Upper lobe of right lung (tissue), 1 donor: Measurements from ENCODE around the gene SDC1. TPM values are rescaled to one million over a fixed set of nuclear protein-coding genes. Genes with fewer than 3 reads are reported as not detected.

ENCODE experiments used
- ATAC-seq: fragments of 200-7000 bp; cut with Tn5 transposase; one replicate; pipeline ENCODE4 v1.9.1; 2020; ENCODE audit warnings: mild to moderate bottlenecking, moderate library complexity
- DNase-seq: peaks from one replicate; pipeline ENCODE4 v3.0.0-alpha.2; 2020
- H3K27ac ChIP-seq: fragments of 200-600 bp; one replicate; pipeline ENCODE4 v1.8.0; 2022
- H3K27me3 ChIP-seq: fragments of 200-600 bp; one replicate; pipeline ENCODE4 v1.8.0; 2022; ENCODE audit warnings: mild to moderate bottlenecking
- H3K36me3 ChIP-seq: fragments of 200-600 bp; one replicate; pipeline ENCODE4 v1.8.0; 2022
- H3K4me1 ChIP-seq: fragments of 200-600 bp; one replicate; pipeline ENCODE4 v1.8.0; 2022
- H3K4me3 ChIP-seq: fragments of 200-600 bp; one replicate; pipeline ENCODE4 v1.8.0; 2022; ENCODE audit warnings: mild to moderate bottlenecking
- H3K9me3 ChIP-seq: fragments of 200-600 bp; one replicate; pipeline ENCODE4 v1.8.0; 2022
- CTCF ChIP-seq: fragments of 200-600 bp; IDR thresholded peaks from one replicate; pipeline ENCODE4 v1.8.0; 2022; ENCODE audit warnings: antibody characterized with exemption
- intact Hi-C: fragments of 100-400 bp; cut with DNase I; formaldehyde crosslinking; loops from one replicate; pipeline ENCODE4 v1.11.0; 2022
- total RNA-seq: library from RNA; stranded (reverse); fragmentation: NEBNext Ultra II Directional; extraction: Animal tissue kit (Norgen Biotek cat#: 25700); gene quantifications from one replicate; pipeline ENCODE4 v1.2.1, GENCODE V29; 2021
- donor health status: DM: no; HTN: yes; CAD: no; lungs with severe emphysema.

Gene SDC1
- total RNA-seq, 1 donor from 2014 or later: 148 TPM

- no peak overlapping the region for H3K4me3 ChIP-seq
- no peak overlapping the region for H3K27ac ChIP-seq
- intact Hi-C loops: no loop called here
- ATAC-seq: no peak
- H3K27me3 ChIP-seq: no peaks in the 10 kb centered on the region
- no peaks in the 10 kb centered on the region for H3K36me3 ChIP-seq
- peaks cover 34% of the 10 kb centered on the region for H3K4me1 ChIP-seq
- no peak for DNase-seq
- H3K9me3 ChIP-seq: no peaks in the 10 kb centered on the region
- TF ChIP-seq CTCF: no peak
Measured at GRCh38 chr2:20210462-20210861, 14.5 kb downstream of the SDC1 start.

GRCh38 chr2:20209373-20210109, 15.4 kb downstream of the SDC1 start:
- ATAC-seq: no peak
- TF ChIP-seq CTCF: no peak
- no peaks in the 10 kb centered on the region for H3K36me3 ChIP-seq
- no peaks in the 10 kb centered on the region for H3K9me3 ChIP-seq
- peak; percentile 59 for DNase-seq
- peaks cover 34% of the 10 kb centered on the region for H3K4me1 ChIP-seq
- H3K4me3 ChIP-seq: no peak overlapping the region
- H3K27me3 ChIP-seq: no peaks in the 10 kb centered on the region
- intact Hi-C loops: no loop called here
- peak overlapping the region; percentile 80 for H3K27ac ChIP-seq

GRCh38 chr2:20208476-20208859, 16.5 kb downstream of the SDC1 start:
- ATAC-seq (no peak), DNase-seq (no peak)
- Histone ChIP-seq H3K9me3 (no peaks in the 10 kb centered on the region), H3K4me1 (peaks cover 31% of the 10 kb centered on the region), H3K27me3 (no peaks in the 10 kb centered on the region), H3K4me3 (no peak overlapping the region), H3K36me3 (no peaks in the 10 kb centered on the region), H3K27ac (peak overlapping the region; percentile 80)
- intact Hi-C loops: no loop called here
- TF ChIP-seq CTCF: no peak

- no peak for TF ChIP-seq CTCF
- H3K9me3 ChIP-seq: no peaks in the 10 kb centered on the region
- H3K36me3 ChIP-seq: no peaks in the 10 kb centered on the region
- no peaks in the 10 kb centered on the region for H3K27me3 ChIP-seq
- intact Hi-C loops: no loop called here
- no peak for ATAC-seq
- H3K4me3 ChIP-seq: no peak overlapping the region
- peaks cover 22% of the 10 kb centered on the region for H3K4me1 ChIP-seq
- DNase-seq: no peak
- H3K27ac ChIP-seq: peak overlapping the region; percentile 80
Measured at GRCh38 chr2:20207051-20207450, 17.9 kb downstream of the SDC1 start.

- no peak overlapping the region for H3K4me3 ChIP-seq
- peak; percentile 90 for DNase-seq
- H3K9me3 ChIP-seq: no peaks in the 10 kb centered on the region
- no peaks in the 10 kb centered on the region for H3K27me3 ChIP-seq
- intact Hi-C loops: no loop called here
- peak overlapping the region; percentile 80 for H3K27ac ChIP-seq
- peak; percentile 83 for ATAC-seq
- H3K36me3 ChIP-seq: no peaks in the 10 kb centered on the region
- TF ChIP-seq CTCF: no peak
- peaks cover 22% of the 10 kb centered on the region for H3K4me1 ChIP-seq
Measured at GRCh38 chr2:20205915-20206524, 18.9 kb downstream of the SDC1 start.
